Measurements from ENCODE around the gene SKA1. TPM values are rescaled to one million over a fixed set of nuclear protein-coding genes. Genes with fewer than 3 reads are reported as not detected.

The SKA1 gene
- total RNA-seq, result 10 to 100 TPM; 11.7 to 29.0 TPM

GRCh38 chr18:50374753-50375391 is at the start of gene SKA1:
SKA1 (plus strand) TSS chr18:50375046; CDS start chr18:50375831, 785 bp downstream.

Other genes starting within 250 kb of the SKA1 start
- under 1 TPM; under 0.01 to 0.69 TPM for gene MYO5B, start 179.9 kb upstream of the SKA1 start, total RNA-seq
- gene CFAP53, start 108.6 kb upstream of the SKA1 start, total RNA-seq, result under 1 TPM; 0.33 to 0.69 TPM
- 10 to 100 TPM; 55.7 to 58.3 TPM for gene MBD1, start 93.5 kb upstream of the SKA1 start, total RNA-seq
- 10 to 100 TPM; 37.5 to 54.3 TPM for gene CXXC1, start 87.4 kb upstream of the SKA1 start, total RNA-seq
- gene MAPK4, start 185.0 kb downstream of the SKA1 start, total RNA-seq, result 10 to 100 TPM in 1 of 2 donors, under 1 TPM in 1; 0.67 to 16.5 TPM

Measured in melanocyte of skin (primary cell).